ENCODE data around the gene SSH2.
A peak's percentile ranks its signal among the peaks of the same experiment; 100 is the strongest.
"Not testable (repeated sequence)": the region's sequence is repeated elsewhere in the genome, so short reads cannot be mapped to it uniquely, and the experiment has no call there.

SSH2 gene

DNA sequence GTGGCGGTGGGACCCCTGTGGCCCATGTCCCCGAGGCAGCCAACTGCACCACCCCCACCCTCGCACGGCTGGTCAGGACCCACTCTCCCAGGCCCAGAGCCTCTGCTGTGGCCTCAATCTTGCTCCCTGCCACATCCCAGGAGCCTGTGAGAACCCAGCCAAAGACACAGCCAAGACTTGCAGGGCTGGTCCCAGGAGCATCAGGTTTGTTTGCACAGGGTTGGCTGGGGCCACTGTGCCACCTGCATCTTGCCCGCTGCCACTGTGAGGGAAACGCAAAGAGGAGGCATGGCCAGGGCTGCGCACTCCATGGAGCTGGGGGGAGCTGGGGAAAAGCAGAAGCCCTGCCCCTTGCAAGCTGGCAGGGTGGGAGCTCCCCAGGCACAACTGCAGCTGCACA lies 92.5 kb downstream of the SSH2 start:
- no peak for DNase-seq (ENCODE audit: low read depth in 2 of 3, low spot score in 2 of 3)

DNA sequence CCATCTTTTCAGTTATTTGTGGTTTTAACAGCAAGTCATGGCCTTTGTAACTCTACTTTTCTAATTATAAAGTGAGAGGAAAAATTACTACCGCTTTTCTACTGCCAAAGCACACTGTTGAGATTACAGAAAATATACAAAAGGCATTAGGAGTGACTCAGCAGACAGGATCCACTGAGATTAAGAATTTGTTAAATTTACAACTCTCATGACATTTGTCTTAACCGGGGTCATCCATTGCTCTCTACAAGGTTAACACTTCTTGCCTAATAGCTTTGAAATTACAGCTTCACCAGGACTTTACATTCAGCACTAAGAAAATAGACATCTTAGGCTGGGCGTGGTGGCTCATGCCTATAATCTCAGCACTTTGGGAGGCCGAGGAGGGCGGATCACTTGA lies 93.4 kb downstream of the SSH2 start:
- no peak for DNase-seq (ENCODE audit: low read depth in 2 of 3, low spot score in 2 of 3)

DNA sequence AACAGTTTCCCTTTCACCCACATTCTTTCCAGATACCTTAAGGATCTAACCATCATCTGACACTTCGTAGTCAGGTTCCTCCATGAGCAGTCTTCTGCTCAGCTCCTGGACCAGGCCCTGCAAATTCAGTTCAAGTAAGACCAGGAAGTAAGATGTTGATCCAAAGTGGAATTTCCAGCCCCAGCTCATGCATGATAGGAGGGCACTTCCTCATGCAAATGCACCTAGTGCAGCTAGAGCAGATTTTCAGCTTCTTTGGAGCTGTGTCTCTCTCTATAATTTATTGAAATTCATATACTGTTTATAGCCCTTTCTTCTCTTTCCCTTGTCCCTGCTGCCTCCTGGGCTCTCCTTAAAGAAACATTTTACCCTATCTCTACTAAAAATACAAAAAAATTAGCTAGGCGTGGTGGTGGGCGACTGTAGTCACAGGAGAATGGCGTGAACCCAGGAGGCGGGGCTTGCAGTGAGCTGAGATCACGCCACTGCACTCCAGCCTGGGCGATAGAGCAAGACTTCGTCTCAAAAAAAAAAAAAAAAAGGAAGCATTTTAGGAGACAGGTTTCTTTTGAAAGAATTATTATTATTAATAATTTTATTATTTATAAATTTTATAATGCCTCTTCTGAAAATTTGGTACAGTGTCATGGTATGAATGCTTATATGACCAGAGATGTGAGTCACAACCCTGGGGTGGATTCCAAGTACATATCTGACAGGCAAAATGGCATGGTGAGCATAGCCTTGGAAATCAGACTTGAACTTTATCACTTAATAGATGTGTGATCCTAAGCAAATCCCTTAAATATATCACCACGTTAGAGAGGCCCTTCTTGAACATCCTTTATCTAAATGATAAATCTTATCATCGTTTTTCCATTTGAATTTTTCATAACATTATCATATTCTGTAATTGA lies 94.3 kb downstream of the SSH2 start:
- DNase-seq (ENCODE audit: low read depth in 2 of 3, low spot score in 2 of 3): no peak

DNA sequence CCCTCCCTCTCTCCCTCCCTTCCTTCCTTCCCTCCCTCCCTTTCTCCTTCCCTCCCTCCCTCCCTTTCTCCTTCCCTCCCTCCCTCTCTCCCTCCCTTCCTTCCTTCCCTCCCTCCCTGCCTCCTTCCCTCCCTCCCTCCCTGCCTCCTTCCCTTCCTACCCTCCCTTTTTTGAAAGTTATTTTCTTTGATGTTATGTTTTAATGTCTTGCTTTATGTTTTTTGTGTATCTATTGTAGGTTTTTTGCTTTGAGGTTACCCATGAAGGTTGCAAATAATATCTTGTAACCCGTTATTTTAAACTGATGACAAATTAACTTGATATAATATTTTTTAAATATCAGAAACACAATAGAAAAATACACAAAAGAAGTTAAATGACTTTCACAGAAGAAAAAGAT lies 96.2 kb downstream of the SSH2 start:
- no peak for DNase-seq (ENCODE audit: low read depth in 2 of 3, low spot score in 2 of 3)

DNA sequence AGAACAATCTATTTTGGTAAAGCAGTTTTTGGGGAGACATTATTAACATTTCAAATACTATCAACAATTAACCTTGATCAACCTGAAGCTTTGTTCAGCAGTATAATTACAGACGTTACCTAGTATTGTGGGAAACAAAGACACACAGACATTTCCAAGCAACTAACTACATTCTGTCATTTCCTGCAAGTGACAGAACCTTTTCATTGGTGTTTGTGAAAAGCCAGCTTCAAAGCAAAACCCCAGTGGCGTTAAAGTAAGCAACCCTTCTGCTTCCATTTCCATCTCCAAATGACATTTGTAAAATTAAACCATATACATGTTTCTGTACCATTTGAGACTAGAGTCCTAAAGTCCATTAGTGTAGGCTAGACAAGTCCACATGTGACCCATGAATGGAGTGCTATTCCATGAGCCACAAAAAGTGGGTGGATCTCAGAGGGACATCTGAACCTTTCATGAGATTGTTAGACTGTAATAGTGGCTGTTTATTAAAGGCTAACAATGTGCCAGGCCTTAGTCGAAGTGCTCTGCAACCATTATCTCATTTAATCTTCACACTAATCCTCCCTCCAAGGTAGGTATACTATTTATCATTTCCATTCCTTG lies 101.2 kb downstream of the SSH2 start:
- DNase-seq (ENCODE audit: low read depth in 2 of 3, low spot score in 2 of 3): no peak

DNA sequence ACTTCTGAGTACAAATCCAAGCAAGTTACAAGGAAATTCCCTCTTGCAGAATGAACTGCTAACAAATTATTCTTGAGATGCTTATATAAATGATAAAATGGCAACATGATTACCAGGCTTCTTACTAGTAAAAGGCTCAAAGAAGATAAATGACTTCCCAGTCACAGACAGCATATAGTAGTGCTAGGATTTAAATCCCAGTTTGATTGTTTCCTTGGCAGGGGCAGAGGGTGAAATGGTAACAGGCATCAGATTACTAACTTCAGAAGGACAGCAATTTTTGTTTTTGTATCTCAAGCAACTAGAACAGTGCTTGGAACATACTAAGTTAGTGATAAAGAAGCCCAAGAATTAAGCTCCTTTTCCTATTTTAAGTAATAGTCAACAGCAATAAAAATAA lies 102.8 kb downstream of the SSH2 start:
- no peak for DNase-seq (ENCODE audit: low read depth in 2 of 3, low spot score in 2 of 3)

GRCh38 chr17:29826114-29826692 lies 103.8 kb downstream of the SSH2 start:
- DNase-seq (ENCODE audit: low read depth in 2 of 3, low spot score in 2 of 3): no peak

- no peak for DNase-seq (ENCODE audit: low read depth in 2 of 3, low spot score in 2 of 3)
Observed at GRCh38 chr17:29825604-29826003, 104.4 kb downstream of the SSH2 start.

DNA sequence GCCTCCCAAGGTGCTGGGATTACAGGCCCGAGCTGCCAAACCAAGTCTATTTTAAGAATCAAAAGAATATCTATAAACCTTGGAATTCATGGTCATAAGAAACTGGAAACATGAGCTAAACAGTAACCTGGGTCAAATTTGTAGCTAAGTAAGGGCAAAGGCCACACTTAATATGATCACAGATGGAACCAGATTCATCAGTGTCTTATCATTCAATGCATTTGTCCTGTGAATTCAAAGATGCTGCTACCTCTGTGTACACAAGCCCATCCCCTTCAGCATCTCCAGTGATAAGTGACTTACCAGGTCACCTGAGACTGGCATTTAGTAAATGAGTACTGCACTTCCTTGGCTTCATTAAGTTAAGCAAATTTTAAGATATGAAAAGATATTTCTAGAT lies 108.1 kb downstream of the SSH2 start:
- DNase-seq (ENCODE audit: low read depth in 2 of 3, low spot score in 2 of 3): no peak

GRCh38 chr17:29820425-29820824 lies 109.6 kb downstream of the SSH2 start:
- no peak for DNase-seq (ENCODE audit: low read depth in 2 of 3, low spot score in 2 of 3)

DNA sequence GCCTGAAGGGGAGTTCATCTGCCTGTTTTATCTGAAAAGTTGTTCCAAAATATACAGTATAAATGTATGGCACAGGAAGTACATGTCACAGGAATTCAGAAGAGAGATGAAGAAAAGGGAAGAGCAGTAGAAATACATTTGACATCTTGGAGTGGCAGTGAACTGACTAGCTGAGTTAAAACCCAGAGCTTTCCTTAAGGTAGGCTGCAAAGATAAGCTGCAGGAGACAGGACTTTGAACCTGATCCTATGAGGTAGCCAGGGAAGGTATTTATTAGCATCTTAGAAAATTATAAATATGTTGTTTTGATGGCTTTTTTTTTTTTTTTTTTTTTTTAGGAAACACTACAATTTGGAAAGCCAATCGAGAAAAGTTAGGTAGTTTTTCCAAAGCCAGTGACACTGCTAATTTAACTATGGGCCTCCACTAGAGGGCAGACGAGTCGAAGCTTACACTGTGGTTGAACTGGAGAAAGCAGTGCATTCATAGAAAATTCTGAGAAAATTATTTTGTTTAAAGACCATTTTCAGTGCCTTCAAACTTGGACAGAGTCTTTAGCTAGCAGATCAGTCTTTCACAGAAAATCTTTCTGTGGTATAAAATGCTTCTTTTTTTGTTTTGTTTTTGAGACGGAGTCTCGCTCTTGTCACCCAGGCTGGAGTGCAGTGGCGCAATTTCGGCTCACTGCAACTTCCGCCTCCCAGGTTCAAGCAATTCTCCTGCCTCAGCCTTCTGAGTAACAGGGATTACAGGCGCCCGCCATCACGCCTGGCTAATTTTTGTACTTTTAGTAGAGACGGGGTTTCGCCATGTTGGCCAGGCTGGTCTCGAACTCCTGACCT lies 122.3 kb downstream of the SSH2 start:
- peak; percentile 8 to 27 (median 13) for DNase-seq (ENCODE audit: low read depth in 2 of 3, low spot score in 2 of 3)

DNA sequence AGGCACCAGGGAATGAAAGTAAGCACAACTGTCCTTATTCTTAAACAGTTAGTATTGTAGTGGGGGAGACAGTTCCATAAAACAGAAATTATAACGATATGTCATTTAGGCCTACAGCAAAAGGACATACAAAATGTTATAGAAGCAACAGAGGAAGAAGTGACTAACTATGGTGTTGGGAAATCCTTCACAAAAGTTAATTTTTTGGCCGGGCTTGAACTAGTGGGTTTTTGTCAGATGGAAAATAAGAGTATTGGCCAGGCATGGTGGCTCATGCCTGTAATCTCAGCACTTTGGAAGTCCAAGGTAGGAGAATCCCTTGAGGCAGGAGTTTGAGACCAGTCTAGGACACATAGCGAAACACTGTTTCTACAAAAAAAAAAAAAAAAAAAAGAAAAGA lies 127.8 kb downstream of the SSH2 start:
- no peak for DNase-seq (ENCODE audit: low read depth in 2 of 3, low spot score in 2 of 3)

GRCh38 chr17:29800457-29800856 lies 129.6 kb downstream of the SSH2 start:
- DNase-seq (ENCODE audit: low read depth in 2 of 3, low spot score in 2 of 3): no peak

DNA sequence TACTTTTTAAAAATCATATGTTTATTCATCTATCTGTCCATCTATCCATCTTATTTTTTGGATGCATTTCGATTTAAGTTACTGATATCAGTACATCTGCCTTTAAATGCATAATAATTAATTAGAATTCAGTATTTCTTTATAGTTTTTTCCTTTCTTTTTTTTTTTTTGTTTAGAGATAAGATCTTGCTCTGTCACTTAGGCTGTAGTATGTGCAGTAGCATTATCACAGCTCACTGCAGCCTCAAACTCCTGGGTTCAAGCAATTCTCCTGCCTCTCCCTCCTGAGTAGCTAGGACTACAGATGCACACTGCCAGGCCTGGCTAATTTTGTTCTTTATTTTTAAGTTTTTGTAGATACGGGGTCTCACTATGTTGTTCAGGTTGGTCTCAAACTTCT lies 133.4 kb downstream of the SSH2 start:
- DNase-seq (ENCODE audit: low read depth in 2 of 3, low spot score in 2 of 3): no peak

DNA sequence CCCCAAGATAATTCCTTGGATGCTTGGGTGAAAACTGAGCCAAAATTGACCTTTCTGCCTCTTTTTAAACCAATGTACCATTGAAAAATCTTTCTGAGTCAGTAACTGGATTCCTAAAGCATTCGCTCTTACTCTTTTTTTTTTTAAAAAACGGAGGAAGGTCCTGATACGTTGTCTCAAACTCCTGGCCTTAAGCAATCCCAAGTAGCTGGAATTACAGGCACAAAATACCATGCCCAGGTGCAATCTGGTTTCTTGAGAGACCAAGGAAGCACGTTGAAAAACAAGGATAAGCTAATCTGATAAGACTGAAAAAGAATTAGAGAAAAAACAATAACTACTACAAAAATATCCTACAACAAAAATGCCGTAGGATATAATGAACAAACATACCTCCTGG lies 136.5 kb downstream of the SSH2 start:
- no peak for DNase-seq (ENCODE audit: low read depth in 2 of 3, low spot score in 2 of 3)

DNA sequence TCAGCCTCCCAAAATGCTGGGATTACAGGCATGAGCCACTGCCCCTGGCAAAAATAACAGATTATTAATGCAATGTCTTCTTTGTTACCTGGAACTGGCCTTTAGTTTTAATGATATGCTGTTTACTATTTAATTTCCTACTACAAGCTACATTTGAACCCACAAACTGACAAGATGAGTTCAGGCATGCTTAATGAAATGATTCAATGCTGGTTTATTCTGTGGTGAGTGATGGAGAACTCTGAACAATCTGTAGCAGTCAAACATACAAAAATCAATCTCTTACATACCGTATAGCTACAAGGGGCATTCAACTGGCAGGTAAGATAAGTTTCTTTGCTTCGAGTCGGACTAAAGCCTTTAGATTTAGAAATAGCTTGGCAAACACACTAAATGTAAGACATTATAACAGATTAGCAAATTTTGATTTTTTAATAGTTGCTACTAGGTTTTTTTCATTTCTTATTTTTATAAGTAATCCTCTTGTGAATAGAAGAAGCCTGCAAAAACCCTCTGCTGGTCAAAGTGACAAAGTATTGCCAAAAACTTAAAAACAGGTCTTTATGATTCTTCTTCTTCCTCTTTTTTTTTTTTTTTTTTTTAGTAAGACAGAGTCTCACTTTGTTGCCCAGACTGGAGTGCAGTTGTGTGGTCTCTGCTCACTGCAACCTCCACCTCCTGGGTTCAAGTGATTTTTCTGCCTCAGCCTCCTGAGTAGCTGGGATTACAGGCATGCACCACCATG lies 138.5 kb downstream of the SSH2 start:
- DNase-seq (ENCODE audit: low read depth in 2 of 3, low spot score in 2 of 3): no peak

- no peak for DNase-seq (ENCODE audit: low read depth in 2 of 3, low spot score in 2 of 3)
Observed at GRCh38 chr17:29789196-29790170, 140.5 kb downstream of the SSH2 start.

- no peak for DNase-seq (ENCODE audit: low read depth in 2 of 3, low spot score in 2 of 3)
Observed at GRCh38 chr17:29787995-29788394, 142.0 kb downstream of the SSH2 start.

DNA sequence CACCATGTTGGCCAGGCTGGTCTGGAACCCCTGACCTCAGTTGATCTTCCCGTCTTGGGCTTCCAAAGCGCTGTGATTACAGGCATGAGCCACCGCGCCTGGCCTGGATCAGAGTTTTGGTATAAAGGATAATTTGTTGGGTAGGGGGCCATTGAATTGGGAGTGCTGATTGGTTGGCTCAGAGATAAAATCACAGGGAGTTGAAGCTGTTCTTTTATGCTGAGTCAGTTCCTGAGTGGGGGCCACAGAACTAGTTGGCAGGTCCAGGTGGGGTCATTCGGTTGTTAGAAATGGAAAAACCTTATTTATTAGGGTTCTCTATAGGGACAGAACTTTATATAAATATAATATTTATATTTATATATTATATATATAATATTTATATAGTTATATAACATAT lies 147.1 kb downstream of the SSH2 start:
- no peak for DNase-seq (ENCODE audit: low read depth in 2 of 3, low spot score in 2 of 3)

DNA sequence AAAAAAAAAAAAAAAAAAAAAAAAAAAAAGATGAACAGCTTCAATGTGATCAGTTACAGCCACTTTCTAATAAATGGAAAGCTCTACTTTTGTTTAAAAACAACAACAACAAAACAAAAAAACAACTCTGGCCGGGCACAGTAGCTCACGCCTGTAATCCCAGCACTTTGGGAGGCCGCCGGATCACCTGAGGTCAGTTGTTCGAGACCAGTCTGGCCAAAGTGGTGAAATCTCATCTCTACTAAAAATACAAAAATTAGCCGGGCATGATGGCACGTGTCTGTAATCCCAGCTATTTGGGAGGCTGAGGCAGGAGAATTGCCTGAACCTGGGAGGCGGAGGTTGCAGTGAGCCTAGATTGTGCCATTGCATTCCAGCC lies 150.2 kb downstream of the SSH2 start:
- not testable (repeated sequence) for DNase-seq (ENCODE audit: low read depth in 2 of 3, low spot score in 2 of 3)
